ENCODE results near the gene GDPD5.
A peak's percentile ranks its signal among the peaks of the same experiment; 100 is the strongest.

Gene GDPD5, protein sequence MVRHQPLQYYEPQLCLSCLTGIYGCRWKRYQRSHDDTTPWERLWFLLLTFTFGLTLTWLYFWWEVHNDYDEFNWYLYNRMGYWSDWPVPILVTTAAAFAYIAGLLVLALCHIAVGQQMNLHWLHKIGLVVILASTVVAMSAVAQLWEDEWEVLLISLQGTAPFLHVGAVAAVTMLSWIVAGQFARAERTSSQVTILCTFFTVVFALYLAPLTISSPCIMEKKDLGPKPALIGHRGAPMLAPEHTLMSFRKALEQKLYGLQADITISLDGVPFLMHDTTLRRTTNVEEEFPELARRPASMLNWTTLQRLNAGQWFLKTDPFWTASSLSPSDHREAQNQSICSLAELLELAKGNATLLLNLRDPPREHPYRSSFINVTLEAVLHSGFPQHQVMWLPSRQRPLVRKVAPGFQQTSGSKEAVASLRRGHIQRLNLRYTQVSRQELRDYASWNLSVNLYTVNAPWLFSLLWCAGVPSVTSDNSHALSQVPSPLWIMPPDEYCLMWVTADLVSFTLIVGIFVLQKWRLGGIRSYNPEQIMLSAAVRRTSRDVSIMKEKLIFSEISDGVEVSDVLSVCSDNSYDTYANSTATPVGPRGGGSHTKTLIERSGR

DNA sequence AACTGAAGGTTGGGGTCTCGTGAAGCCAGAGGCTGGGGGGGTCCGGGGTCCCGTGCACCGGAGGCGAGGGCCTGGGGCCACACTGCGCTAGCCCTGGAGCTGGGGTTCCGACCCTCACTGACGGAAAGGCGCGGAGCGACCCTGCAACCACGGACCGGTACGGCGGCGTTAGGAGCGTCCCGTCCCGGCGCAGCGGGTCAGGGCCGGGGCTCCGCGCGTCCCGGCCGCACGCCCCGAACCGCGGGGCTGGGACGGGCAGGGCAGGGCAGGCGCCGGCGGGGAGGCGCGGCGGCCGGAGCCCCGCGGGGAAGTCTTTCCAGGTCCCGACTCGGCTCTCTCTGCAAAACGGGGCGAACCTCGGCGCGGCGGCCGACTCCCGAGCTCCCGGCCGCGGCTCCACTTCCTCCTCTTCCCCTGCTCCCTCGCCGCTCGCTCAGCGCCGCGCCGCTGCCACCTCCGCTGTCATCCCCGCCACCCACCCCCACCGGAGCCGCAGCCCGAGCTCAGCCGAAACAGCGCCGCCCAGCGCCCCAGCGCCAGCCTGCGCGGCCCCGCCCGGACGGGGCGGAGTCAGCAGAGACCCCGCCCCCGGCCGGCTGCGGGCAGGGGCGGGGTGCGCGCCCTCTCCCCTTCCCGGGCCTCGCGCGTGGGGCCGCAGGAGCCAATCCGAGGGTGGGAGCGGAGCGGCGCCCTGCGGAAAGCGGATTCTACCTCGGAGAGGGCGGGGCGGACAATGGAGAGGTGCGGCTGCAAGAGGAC is at the start of gene GDPD5:
Gene GDPD5, minus strand, starts transcription at position 509 of the 759 bp plus-strand sequence. CDS start 48,206 bp downstream, outside the sequence.
- peak; percentile 70 for DNase-seq (ENCODE audit: low read depth)

DNA sequence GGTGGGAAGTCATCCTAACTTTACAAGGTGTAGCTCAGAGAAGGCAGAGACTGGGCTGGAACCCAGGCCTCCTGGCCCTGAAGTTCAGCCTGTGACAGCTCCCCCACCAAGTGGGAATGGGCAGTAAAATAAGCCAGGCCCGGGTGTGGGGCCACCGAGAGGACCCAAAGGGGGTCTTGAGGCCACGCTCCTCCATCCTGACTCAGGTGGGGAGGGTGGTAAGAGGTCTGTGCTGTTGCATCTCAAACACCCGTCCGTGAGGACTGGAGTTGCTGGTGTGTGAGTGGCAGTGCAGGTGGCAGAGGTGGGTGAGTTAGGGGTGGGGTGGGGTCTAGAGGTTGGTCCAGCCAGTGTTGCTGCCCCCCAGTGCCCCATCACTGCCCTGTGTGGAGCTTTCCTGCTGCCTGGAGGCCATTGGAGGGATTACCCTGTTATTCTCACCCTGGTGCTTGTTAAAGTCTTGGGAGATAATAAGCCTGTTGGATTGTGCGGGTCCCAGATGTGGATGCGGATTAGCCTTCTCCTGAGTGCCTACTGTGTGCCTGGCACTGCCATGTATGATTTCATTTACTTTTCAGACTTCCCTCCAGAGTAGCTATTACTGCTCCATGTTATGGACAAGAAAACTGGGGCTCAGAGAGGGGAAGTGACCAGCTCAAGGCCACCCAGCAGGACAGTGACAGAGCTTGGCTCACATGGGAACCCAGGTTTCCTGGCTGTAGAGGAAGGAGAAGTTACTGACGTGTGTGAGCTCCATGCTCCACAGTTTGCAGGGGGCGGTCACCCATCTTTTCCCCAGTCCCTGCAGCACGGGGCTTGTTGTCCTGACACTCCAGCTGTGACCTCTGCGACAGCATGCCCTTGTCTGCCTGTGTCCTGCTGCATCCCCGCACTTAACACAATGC is 49.2 kb upstream of the GDPD5 start:
- DNase-seq (ENCODE audit: low read depth): no peak

DNA sequence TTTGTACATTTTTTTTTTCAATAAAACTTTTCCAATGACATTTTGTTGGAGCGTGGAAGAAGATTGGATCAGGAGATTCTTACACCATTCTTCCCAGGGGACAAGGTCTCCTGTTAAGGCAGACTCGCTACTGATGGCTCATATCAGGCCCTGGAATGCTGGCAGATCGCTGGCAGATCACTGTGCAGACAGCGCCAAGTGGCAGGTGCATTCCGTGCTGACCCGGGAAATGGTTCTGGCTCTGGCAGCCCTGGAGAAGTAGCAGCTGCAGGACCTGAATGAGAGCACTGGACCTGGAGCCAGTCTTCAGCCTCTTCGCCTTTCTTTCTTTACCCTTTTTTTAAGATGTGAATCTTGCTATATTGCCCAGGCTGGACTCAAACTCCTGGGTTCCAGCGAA is 47.0 kb upstream of the GDPD5 start:
- DNase-seq (ENCODE audit: low read depth): no peak

DNA sequence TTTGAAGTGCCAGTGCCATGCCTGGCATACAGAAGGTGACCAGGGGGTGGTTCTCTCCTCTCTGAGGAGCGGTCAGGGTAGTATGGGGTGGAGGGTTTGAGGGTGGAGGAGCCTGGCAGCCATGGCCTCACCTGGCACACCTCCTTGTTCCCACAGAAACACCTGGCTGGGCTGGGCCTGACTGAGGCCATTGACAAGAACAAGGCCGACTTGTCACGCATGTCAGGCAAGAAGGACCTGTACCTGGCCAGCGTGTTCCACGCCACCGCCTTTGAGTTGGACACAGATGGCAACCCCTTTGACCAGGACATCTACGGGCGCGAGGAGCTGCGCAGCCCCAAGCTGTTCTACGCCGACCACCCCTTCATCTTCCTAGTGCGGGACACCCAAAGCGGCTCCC is 45.9 kb upstream of the GDPD5 start:
- no peak for DNase-seq (ENCODE audit: low read depth)

DNA sequence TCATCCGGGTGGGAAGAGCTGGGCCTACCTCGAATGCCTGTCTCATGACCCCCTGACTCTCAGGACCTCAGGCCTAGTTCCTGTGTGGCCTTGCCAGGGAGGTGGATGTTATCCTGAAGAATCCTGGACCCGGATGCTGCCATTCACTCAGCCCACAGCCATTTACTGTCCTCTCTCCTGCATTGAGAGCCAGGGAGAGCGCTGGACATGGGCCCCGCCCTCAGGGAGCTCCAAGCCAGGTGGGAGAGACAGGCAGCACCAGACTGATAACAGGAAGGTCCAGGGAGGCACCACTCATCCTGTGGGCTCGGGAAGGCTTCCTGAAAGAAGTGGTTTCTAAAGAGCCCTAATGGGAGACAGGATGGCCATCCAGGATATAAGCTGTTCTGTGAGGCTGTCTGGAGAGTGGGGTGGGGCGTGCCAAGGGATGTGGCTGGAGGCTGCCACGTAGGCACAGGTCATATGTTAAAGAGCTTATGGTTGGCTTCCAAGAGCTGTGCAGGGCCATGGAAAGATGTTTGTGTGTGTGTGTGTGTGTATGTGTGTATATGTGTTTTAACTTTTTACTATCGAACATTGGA is 44.9 kb upstream of the GDPD5 start:
- DNase-seq (ENCODE audit: low read depth): no peak

DNA sequence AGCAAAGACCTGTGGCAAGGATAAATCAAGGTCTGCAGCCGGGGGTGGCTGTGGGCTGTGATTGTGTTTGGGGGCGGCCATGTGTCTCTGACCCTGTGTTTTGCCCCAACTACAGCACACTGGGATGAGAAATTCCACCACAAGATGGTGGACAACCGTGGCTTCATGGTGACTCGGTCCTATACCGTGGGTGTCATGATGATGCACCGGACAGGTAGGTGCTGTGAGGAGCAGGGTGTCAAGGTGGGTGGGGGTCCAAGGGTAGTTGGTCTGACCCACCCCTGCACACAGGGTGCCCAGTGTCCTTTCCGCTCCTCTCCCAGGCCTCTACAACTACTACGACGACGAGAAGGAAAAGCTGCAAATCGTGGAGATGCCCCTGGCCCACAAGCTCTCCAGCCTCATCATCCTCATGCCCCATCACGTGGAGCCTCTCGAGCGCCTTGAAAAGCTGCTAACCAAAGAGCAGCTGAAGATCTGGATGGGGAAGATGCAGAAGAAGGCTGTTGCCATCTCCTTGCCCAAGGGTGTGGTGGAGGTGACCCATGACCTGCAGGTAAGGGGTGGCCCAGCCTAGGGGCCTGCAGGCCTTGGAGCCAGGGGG is 43.0 kb upstream of the GDPD5 start:
- DNase-seq (ENCODE audit: low read depth): no peak

DNA sequence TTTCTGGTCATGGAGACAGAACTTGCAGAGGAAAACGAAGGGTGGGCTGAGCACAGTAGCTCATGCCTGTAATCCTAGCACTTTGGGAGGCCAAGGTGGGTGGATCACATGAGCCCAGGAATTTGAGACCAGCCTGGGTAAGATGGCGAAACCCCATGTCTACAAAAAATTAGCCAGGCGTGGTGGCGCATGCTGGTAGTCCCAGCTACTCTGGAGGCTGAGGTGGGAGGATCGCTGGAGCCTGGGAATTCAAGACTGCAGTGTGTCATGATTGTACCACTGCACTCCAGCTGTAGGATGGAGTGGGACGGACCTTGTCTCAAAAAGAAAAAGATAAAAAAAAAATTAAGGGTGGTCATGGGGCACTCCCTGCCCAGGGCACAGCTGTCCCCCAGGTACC is 42.2 kb upstream of the GDPD5 start:
- DNase-seq (ENCODE audit: low read depth): no peak

DNA sequence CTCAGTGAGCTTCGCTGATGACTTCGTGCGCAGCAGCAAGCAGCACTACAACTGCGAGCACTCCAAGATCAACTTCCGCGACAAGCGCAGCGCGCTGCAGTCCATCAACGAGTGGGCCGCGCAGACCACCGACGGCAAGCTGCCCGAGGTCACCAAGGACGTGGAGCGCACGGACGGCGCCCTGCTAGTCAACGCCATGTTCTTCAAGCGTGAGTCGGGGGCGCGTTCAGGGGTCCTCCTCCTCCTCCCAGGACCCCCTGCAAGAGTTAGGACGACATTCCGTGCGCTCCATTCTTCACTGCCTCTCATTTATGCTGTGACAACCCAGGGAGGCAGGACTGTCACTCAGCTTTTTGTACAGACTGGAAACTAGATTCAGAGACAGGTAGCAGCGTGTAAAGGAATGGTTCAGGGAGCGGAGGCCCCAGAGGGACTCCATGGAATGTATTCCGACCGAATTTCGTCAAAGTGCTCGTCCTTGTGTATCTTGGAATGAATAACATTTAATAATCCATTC is 41.1 kb upstream of the GDPD5 start:
- DNase-seq (ENCODE audit: low read depth): no peak

DNA sequence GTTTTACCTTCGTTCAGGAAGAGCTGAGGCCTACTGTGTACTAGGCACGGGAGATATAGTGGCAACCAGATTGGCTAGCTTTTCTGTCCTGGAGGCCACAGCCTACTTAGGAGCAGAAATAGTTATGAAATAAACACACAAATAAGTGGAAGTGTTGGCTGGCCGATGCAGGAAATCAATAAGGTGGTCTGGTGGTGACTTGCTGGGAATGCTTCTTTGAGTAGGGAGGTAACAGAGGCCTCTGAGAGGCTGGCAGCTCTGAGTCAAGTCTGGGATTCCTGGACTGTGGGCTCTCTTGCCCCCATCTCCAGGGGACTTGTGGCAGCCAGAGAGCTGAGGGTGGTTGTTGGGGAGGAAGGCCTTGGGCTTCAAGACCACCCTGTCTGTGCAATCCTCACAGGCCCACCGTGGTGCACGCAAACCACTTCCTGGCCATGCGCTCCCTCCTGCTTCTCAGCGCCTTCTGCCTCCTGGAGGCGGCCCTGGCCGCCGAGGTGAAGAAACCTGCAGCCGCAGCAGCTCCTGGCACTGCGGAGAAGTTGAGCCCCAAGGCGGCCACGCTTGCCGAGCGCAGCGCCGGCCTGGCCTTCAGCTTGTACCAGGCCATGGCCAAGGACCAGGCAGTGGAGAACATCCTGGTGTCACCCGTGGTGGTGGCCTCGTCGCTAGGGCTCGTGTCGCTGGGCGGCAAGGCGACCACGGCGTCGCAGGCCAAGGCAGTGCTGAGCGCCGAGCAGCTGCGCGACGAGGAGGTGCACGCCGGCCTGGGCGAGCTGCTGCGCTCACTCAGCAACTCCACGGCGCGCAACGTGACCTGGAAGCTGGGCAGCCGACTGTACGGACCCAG is 40.4 kb upstream of the GDPD5 start:
- no peak for DNase-seq (ENCODE audit: low read depth)

DNA sequence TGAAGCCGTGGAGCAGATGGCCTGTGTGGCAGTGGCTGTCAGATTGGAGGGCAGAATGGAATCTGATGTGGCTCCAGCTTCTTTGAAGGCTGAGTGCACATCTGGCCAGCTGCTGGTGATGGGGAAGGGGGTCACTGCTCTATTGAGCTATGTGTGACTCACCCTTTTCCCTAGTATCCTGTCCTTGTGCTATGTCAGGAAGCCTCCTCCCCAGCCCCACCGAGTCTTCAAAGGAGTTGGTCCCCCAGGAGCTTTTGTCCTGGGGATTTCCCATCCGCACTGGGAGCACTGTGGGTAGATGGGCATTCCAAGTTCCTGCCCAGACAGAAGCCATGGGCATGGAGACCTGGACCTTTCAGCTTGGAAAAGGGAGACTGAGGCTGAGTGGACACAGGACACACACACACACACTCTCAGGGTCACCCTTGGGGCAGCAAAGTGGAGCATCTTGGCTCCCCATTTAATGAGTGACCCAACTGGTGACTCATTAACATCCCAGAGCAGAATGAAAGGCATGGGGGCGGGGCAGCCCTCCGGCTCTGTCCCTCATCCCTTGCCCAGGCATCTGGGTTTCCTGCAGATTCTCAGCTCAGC is 39.6 kb upstream of the GDPD5 start:
- peak; percentile 80 for DNase-seq (ENCODE audit: low read depth)

DNA sequence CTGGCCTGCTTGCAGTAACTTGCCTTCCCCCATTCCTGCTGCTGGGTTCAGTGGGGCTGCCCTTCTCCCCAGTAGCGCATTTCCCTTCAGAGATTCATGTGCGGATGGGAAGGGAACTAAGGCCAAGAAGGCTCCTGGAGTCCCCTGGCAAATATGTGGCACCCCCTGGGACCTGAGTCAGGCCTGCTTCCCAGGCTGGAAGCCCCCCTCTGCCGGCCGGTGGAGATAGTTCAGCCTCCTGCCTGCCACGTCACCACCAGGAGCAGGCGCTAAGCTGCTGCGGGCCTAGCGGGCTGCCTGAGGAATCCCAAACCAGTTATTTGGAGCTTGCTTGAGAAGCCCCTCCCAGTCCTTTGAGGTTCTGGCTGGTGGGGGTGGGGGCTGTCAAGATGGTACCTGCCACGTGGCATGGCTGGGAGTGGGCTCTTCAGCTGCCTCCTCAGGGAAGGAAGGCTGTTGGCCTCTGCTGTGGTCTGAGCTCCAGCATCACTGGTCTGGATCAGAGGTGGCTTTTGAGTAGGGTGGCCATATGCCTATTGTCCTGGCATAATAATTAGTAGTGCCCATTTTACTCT is 38.3 kb upstream of the GDPD5 start:
- DNase-seq (ENCODE audit: low read depth): peak; percentile 91

DNA sequence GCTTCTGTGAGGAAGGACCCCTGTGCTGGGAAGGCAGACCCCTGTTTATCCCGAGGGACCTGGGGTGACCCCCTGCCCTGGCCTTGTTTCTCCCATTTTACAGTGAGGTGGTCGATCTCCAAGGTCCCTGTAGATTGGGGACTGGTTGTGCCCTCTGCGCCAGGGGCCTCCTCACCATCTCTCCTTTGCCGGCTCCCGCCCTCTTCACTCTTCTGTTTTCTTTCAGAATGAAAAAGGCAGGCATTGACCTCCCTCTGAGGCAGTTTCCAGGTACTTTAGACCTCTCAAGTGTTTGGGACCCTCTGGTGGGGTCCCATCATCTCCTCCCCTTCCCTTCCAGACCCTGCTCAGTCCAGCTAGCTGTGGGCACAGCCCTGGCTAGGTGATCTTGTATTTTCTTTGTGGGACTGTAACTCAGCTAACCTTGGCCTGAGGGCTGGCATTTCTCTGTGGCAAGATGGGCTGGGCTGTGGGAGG is 37.8 kb upstream of the GDPD5 start:
- no peak for DNase-seq (ENCODE audit: low read depth)

DNA sequence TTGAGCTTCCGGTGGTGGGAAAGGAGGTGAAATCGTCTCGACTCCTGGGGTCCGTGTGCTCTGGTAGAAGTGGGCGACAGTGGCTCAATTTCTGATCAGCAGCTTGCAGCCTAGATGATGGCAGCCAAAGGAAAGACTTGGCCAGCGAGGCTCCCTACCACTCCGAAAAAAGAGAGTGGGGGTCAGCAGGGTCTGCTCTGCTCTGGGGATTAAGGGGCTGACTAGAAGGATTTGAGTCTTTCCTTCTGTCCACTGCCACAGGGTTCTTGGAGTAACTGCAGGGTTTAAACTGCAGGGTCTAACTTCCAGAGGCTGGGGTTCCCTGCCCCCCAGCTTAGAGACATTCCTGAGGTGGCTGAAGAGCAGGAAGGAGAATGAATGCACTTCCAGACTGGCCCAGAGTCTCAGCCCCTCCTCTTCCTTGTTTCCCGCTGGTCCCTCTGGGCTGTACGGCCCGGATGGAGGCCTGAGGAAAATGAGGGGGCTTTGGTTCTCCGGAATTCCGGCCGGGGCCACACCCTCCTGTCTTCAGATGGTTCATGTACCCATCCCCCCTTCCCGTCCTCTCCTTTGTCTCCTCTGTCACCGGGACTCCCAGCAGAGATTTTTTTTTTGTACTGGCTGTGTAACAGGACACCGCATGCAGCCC is 37.2 kb upstream of the GDPD5 start:
- DNase-seq (ENCODE audit: low read depth): peak; percentile 65

DNA sequence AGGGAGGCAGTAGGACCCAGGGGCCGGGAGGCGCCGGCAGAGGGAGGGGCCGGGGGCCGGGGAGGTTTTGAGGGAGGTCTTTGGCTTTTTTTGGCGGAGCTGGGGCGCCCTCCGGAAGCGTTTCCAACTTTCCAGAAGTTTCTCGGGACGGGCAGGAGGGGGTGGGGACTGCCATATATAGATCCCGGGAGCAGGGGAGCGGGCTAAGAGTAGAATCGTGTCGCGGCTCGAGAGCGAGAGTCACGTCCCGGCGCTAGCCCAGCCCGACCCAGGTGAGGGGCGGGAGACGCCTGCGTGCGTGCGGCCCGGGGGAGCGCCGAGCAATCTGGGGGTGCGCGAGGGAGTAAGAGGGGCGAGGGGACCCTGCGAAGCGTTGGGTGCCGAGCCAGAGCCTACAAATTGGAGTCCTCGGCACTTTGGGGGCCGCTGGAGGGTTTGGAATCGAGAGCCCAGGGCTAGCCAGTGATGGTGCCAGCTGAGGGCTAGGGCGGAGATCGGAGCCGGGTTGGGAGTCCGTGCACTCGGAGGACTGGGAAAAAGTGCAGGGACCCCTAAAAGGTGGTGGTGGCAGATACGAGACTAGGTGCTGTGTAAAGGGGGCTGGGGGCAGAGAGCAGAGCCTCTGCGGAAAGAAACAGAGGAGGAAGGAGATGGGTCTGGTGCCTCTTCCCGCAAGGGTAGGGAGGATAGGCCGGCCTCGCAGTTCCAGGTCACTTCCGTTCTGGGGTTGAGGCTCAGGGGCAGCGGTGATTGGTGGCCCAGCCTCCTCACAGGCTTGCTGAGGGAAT is 36.5 kb upstream of the GDPD5 start, which contains the start of gene SERPINH1:
Gene SERPINH1, plus strand, starts transcription at position 206 of the 788 bp plus-strand sequence. CDS start 4,097 bp downstream, outside the sequence.
- DNase-seq (ENCODE audit: low read depth): peak; percentile 93

DNA sequence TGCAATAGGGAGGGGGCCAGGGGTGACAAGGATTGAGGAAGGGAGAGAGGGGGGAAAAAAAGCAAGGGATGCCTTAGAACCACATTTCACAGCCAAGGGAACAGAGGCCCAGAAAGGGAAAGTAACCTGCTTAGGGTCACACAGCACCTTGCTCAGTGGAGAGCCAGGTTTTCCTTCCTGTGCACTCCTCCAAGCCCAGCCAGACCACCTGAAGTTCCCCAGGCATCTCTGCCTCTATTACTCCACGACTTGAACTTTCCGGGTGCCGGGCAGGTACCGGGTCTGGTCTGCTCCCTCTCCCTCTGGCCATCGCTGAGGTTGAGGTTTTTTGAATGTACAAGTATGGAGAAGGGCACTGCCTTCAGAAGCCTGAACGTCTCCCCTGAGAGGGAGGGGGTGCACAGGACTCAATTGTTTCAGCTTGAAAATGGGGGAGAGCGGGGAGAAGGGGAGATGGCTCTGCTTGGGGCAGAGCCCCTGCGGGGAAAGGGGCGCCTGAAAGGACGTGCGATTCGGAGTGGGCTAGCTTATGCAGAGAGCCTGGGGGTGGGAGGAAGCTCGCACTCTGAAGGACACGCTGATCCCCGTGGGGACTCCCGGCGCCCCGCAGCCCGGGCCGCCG is 35.8 kb upstream of the GDPD5 start:
- DNase-seq (ENCODE audit: low read depth): no peak

DNA sequence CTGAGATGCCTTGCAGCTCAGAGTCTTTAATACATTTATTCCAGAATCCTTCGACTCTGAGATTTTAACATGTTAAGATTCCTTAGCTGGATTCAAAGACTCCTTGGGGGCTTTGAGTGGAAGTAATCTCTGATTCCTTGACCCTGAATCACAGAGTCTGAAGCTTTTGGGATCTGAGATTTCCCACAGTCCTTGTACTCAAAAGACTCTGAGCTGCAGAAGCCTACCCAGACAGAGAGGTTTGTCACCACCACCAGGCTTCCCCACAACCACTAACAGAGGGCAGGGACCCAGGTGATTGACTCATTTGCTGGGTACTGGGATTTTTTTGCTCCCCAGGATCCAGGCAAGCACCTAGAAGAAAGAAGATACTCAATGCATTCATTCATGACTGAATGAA is 34.9 kb upstream of the GDPD5 start:
- DNase-seq (ENCODE audit: low read depth): peak; percentile 44

All from iris pigment epithelial cell (primary cell).